ENCODE measurements around the gene RIPOR2. TPM values are rescaled to one million over a fixed set of nuclear protein-coding genes. Genes with fewer than 3 reads are reported as not detected.

Gene RIPOR2
- total and polyA plus RNA-seq, 11 donors, result 0.76 to 14.2 (median 4.2) TPM

- H3K4me1 ChIP-seq, result peaks cover 0 to 37% (median 14%) of the 10 kb centered on the region in 12 donors
- peak overlapping the region; percentile 42 to 100 (median 96) for H3K4me3 ChIP-seq
- WGBS, 4 donors, result 6 to 13% (median 8%) methylated on average over 20 of the region's 20 CpGs
- H3K27me3 ChIP-seq, result no peaks in the 10 kb centered on the region
- intact Hi-C loops (cut with DNase I), result loop anchor here in 6 of 10 donors (1.0 to 10.0 kb wide), 4 partner anchors 51 to 297 kb away; no protein-coding TSS in a partner anchor
- ATAC-seq (peak in 1 of 4 donors; percentile 3), DNase-seq (no peak)
- H3K27ac ChIP-seq, result peak overlapping the region; percentile 17 to 99 (median 93)
- peaks cover 0 to 3% (median 0%) of the 10 kb centered on the region in 9 donors for H3K36me3 ChIP-seq
- TF ChIP-seq POLR2A (IDR thresholded peaks at IDR 0.05), result no peak
- TF ChIP-seq, protein P1, sequence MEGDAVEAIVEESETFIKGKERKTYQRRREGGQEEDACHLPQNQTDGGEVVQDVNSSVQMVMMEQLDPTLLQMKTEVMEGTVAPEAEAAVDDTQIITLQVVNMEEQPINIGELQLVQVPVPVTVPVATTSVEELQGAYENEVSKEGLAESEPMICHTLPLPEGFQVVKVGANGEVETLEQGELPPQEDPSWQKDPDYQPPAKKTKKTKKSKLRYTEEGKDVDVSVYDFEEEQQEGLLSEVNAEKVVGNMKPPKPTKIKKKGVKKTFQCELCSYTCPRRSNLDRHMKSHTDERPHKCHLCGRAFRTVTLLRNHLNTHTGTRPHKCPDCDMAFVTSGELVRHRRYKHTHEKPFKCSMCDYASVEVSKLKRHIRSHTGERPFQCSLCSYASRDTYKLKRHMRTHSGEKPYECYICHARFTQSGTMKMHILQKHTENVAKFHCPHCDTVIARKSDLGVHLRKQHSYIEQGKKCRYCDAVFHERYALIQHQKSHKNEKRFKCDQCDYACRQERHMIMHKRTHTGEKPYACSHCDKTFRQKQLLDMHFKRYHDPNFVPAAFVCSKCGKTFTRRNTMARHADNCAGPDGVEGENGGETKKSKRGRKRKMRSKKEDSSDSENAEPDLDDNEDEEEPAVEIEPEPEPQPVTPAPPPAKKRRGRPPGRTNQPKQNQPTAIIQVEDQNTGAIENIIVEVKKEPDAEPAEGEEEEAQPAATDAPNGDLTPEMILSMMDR (IDR thresholded peaks at IDR 0.05), result no peak
- H3K9me3 ChIP-seq, result no peaks in the 10 kb centered on the region
These were observed 160.2 kb downstream of the RIPOR2 start for GRCh38 chr6:24775520-24776058.

DNA sequence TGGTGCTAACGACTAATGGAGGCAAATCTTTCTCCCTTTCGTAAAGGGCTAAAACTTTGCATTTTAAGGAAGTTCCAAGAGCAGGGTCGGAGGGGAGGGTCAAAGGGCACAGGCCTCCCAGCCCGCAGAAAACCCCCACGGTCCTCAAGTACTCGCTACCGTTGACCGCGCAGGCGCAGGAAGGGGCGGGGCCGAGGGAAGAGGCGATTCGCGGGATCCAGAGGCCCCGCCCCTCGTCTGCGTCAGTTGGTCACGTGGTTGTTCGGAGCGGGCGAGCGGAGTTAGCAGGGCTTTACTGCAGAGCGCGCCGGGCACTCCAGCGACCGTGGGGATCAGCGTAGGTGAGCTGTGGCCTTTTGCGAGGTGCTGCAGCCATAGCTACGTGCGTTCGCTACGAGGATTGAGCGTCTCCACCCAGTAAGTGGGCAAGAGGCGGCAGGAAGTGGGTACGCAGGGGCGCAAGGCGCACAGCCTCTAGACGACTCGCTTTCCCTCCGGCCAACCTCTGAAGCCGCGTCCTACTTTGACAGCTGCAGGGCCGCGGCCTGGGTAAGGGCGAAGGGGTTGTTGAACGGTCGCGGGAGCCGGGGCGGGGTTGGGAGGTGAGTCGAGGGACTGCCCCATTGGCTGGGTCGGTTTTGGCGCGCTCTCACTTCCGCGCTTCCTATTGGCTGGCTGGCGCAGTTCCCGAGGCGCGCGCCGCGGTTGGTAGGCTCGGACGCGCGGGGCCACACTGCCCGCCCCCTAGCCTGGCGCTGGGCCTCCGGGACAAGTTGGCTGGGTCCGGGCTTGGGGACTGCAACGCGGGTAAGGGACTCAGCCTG lies 160.9 kb downstream of the RIPOR2 start, which contains the start of gene GMNN:
GMNN (plus strand) TSS at position 242 of the 824 bp plus-strand sequence. CDS start 2,310 bp downstream, outside the sequence.
- TF ChIP-seq, protein P1 (IDR thresholded peaks at IDR 0.05), result peak in 1 of 12 donors; percentile 8
- peak in 1 of 2 donors; percentile 63 for TF ChIP-seq POLR2A (IDR thresholded peaks at IDR 0.05)
- DNase-seq (peak; percentile 99 to 100 (median 99)), ATAC-seq (peak; percentile 98 to 99 (median 99))
- H3K4me1 ChIP-seq, result peaks cover 0 to 36% (median 14%) of the 10 kb centered on the region in 12 donors
- H3K4me3 ChIP-seq, result peak within 1 kb of the TSS; percentile 42 to 100 (median 96)
- H3K9me3 ChIP-seq, result no peaks in the 10 kb centered on the region
- H3K27me3 ChIP-seq, result no peaks in the 10 kb centered on the region
- 0 to 1% (median 0%) methylated on average over 49 to 75 of the region's 75 CpGs for WGBS, 4 donors
- intact Hi-C loops (cut with DNase I), result loop anchor here in 8 of 10 donors (1.0 to 10.0 kb wide), 6 partner anchors 48 to 297 kb away; no protein-coding TSS in a partner anchor
- H3K27ac ChIP-seq, result peak within 1 kb of the TSS; percentile 57 to 99 (median 93)
- H3K36me3 ChIP-seq, result no peaks in the 10 kb centered on the region

DNA sequence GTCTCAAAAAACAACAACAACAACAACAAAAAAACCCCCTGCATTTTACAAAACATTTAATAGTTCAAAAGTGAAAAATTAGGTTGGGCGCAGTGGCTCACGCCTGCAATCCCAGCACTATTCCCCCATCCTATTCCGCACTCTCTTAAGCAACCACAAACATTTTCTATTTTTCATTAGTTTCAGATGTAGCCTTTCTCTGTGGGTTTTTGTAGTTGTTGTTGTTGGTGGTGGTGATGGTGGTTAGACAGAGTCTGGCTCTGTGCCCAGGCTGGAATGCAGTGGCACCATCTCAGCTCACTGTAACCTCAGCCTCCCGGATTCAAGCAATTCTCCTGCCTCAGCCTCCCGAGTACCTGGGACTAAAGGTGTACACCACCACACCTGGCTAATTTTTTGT lies 167.4 kb downstream of the RIPOR2 start:
- H3K36me3 ChIP-seq, result no peaks in the 10 kb centered on the region
- intact Hi-C loops (cut with DNase I), result loop anchor here in 7 of 10 donors (5.0 to 10.0 kb wide), 4 partner anchors 184 to 334 kb away; no protein-coding TSS in a partner anchor
- no peak overlapping the region for H3K27ac ChIP-seq
- TF ChIP-seq, protein P1 (IDR thresholded peaks at IDR 0.05), result no peak
- TF ChIP-seq POLR2A (IDR thresholded peaks at IDR 0.05), result no peak
- no peaks in the 10 kb centered on the region for H3K9me3 ChIP-seq
- 93 to 97% (median 96%) methylated on average over 5 of the region's 5 CpGs for WGBS, 4 donors
- H3K4me1 ChIP-seq, result no peaks in the 10 kb centered on the region
- ATAC-seq (no peak), DNase-seq (no peak)
- no peaks in the 10 kb centered on the region for H3K27me3 ChIP-seq
- H3K4me3 ChIP-seq, result no peak overlapping the region
